CD4-positive, alpha-beta T cell treated with Interleukin-2 at 100 ng/mL for 4 hours (primary cell): ENCODE data around the gene HNRNPA3.
"Not testable (repeated sequence)": the region's sequence is repeated elsewhere in the genome, so short reads cannot be mapped to it uniquely, and the experiment has no call there.

Experiments
- DNase-seq: peaks from one replicate; pipeline ENCODE4 v3.0.0-alpha.2; 2020; ENCODE audit warnings: low spot score

The HNRNPA3 gene

DNA sequence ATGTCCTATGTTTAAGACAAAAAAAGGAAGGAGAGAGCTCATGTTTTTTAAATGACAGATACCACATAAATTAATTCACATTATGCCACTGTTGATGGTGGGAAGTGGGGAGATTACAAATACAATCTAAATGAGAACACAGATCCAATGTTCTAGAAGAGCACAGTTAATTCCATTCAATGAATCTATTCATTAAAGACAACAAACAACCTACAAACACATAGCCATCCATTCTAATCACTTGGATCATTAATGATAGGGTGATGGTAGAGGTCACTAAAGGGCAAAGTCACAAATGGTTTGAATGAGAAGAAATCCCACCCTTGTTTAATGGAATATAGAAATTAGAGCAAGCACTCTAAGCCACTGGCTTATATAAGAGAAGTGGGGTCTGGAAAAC is 21.7 kb downstream of the HNRNPA3 start:
- no peak for DNase-seq

DNA sequence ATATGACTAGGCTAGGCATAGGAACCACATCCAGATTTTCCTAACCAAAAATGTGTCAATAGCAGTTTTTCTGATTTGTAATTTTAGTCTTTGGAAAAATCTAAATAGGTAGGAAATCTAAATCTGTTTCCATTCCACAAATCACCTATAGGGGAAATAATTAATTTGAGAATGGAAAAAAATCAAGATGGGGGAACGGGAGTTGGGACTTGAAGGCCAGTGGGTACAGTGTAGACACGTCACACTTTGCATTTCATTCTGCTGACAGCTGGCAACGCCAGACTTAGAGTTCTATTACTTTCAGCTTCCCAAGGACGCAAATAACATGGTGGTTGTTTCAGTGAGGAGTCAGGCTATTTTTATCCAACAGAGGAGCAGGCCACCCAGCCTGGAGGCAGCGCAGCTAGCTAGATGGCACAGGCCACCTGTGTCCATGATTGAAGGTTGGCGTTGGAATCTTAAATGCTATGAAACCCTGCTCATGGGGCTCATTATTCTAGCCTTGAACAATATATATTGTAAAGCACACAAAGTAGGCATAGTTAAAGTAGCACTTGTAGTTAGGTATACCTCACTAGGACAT is 23.4 kb downstream of the HNRNPA3 start:
- no peak for DNase-seq

DNA sequence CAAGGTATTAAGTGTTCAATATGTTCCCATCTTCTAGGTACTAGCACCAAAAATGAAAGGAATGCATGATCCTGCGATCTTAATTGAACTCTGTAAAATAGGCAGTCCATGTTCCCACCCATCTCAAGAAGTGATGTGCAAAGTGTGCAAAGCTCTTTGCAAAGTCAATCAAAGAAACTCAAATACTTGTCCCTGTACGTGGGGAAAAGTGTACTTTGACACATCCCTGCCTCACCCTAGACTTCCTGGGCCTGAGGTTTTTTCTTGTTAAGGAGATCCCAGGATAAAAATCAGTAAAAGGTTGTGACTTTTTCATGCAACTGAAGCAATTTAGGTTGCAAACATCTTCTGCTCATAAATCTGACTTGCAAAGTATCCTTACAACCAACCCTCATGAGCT is 25.3 kb downstream of the HNRNPA3 start:
- no peak for DNase-seq

DNA sequence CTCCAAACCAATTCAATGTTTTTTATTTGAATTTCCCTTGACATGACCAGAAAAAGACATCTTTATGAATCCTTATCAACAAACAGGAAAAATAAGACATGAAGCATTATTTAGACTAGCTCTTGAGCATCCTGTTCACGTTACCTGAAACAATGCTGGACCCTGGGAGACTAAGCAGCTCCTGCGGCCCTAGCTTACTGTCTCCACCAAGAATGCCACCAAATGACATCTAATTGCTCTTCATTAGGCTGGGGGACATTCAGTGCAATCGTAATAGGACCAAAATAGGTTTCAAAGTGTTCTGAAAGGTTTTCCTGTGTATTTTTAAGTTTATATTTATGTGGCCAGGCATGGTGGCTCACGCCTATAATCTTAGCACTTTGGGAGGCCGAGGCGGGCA is 26.5 kb downstream of the HNRNPA3 start:
- DNase-seq, result no peak

DNA sequence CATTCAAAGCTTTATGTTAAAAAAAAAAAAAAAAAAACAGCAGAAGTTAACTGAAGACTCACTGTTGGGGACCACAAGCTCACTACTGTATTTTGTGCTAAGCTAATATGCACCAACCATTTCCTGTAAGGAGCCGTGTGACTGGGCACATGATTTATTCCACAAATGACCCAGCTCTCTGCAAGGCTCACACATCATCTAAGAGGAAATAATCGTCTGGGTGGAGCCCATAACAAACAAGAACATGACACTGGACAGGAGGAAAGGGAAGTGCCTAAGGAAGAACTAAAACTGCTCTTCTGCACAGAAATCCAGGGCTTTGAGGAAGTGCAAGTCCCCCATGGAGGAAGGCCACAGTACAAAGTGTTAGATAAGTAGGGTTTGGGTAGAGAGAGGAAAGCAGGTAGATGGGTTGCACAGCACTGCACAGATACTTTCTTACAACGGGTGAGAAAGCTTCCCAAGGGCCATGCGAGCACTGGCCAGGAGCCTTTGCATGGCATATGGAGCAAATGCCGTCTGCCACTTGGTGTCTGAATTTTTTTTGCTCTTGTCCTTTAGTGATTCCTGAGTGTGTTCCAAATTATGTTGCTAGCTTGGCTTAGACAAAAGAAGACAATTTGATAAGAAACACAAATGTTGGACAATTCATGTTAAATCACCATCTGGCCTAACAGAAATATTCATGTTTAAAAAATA is 27.5 kb downstream of the HNRNPA3 start:
- DNase-seq, result peak; percentile 66

DNA sequence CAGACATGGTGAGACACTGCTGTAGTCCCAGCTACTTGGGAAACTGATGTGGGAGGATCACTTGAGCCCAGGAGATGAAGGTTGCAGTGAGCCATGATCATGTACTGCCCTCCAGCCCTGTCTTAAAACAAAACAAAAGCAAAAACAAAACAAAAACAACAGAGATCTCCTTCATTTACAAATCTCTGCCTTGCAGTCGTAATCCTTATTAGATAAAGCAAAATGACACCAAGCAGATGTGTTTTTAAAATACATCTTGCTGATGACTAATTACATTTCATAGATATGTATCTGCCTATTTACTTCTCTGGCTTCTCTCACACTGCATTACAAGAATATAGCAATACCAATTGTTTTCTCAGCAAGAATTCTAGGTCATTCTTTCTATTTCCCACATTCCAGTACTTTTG is 29.1 kb downstream of the HNRNPA3 start:
- DNase-seq, result no peak

DNA sequence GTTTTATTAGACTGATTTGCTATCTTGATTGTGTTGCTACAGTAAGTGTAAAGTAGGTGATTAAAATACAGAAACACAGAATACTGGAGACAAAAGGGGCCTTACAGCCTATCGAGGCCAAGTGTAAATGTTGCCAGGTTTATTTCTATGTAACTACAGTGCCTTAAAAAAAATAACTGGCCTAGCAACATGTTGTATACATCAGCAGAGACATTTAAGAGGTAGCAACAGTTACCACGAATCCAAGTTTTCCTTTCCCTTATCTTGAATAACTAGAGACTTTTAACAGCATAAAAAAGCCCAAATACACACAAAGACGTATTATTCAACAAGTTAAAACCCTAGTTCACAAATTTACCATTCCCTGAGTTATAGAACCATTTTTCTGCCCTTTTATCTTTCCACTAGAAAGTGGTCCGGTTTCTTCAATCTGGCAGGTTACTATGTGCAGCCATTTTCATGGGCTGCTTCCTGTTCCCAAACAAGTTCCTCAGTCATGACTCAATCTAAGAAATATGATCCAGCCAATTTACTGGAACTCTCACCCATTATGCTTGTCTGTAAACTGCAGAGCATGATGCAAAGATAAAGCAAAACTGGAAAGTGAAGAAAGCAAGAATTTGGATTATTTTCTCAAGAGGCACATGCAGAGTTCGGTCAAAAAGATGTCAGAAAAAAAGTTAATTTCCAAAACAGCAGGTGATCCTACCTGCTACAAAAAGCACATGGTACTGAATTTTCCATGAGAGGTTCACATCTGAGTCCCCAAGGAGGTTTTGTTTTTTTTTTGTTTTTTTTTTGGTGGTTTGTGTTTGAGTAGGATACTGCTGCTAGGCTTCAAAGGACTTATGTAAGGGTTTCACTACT is 29.8 kb downstream of the HNRNPA3 start:
- no peak for DNase-seq

DNA sequence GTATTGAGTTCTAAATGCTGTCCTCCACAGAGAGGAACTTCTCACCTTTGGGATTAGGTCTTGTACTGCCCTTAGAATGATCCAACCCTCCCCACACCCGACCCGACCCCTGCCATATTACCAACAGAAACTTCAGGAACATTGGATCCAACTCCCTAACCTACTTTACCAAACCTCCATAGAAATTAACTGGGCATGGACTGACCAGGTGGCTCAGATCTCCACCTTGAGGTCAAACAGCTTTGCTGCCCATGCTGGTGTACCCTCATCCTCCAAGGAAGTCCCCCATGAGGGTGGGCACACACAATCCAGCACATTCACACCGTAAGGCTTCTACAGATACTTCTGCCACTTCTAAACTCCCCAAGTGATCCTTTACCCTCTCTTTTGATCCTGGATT is 30.5 kb downstream of the HNRNPA3 start:
- no peak for DNase-seq

DNA sequence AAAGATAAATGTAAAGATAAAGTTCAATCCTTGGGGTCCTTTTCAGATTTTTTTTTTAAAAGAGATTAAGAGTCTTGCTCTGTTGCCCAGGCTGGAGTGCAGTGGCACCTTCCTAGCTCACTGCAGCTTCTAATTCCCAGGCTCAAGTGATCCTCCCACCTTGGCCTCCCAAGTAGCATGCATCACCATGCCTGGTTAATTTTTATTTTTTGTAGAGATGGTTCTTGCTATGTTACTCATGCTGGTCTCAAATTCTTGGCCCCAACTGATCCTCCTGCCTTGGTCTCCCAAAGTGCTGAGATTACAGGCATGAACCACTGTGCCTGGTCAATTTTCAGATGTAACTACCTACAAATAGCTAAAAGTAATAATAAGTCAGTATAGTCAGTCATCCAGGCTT is 30.9 kb downstream of the HNRNPA3 start:
- DNase-seq, result no peak

DNA sequence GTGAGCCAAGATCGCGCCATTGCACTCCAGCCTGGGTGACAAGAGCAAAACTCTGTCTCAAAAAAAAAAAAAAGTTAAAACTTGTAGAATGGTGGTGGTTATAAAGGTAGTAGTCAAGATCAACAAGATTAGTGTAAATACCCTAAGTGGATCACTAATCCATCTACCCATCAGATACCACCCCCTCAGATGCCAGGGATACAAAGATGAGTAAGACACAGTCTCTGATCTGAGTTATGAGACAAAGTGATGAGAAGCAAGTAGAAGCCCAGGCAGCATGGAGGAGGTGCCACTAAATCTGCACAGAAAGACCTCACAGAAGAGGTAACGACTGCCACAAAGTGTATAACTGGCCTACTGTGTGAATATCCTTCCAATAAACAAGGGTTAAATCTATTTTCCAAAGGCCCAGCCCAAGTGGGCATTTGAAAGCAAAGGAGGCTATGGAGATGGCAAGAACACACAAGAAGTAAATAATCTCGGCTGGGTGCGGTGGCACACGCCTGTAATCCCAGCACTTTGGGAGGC is 31.7 kb downstream of the HNRNPA3 start:
- no peak for DNase-seq

DNA sequence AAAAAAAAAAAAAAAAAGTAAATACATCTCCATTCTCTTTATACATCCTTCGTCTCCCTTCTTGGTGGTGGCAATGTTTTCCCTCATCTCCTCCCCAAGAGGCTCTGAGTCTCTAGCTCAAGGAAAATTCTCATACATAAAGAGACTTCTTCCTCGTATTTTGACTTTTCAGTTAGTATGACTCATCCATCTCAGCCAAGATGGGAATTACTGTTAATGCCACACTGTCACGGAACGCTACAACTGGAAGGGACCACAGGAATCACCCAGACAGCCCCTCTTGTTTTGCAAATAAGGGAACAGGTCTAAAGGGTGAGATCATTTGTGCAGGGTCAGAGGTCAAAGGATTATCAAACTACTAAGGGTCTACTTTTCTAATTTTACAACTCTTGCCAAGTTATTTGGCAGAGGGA is 32.4 kb downstream of the HNRNPA3 start:
- no peak for DNase-seq

DNA sequence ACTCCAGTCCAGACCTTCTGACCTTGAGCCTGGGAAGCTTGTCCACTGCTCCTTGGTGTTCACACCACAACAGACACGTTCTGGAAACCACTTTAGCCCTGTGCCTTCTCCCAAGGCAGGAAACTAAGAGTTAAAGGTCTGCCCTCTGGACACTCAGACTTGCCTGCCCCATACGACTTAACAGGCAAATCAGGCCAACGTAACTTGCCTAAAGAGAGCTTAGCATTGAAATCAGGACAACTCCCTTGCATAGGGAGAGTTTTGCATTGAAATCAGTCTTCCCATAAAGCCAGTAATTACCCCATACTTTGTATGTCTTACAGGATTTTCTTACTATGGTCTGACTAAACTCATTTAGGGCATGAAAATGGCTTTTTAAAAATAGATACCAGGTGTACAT is 33.4 kb downstream of the HNRNPA3 start:
- no peak for DNase-seq

DNA sequence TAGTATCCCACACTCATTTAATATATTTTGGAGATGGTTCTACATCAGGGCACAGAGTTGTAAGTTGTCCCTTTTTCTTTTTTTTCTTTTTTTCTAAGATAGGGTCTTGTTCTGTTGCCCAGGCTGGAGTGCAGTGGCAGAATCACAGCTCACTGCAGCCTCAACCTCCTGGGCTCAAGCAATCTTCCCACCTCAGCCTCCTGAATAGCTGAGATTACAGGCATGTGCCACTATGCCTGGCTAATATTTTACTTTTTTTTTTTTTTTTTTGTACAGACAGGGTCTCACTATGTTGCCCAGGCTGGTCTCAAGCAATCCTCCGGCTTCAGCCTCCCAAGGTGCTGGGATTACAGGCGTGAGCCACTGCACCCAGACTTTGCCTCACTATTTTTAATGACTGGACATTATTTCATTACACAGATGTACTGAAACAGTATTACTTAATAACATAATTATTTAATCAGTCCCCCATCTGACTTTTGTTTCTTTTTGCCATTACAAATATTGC is 34.0 kb downstream of the HNRNPA3 start:
- not testable (repeated sequence) for DNase-seq

DNA sequence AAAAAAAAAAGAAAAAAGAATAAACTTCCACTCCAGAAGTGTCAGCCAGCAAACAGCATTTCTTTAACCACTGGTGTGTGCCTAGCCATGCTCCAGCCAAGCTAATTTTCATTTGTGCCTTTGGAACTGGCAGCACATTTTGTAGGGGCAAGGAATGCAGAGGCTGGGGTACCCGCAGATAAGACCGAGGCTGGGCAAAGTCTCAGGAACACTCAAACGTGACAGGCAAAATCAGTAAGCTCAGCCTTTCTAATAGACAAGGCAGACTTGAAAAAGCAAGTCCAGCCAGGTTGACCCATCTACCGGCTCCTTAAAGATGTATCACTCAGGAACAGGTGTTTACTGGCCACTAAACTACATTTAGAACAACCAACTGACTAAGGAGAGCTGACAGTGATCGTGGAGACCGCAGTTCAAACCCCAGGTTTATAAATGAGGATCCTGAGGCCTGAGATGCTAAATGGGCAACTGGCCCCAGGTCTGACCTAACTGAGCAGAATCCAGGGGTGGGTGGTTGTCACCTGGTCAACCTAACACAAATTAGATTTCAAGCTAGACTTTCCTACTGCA is 35.2 kb downstream of the HNRNPA3 start:
- DNase-seq, result no peak

DNA sequence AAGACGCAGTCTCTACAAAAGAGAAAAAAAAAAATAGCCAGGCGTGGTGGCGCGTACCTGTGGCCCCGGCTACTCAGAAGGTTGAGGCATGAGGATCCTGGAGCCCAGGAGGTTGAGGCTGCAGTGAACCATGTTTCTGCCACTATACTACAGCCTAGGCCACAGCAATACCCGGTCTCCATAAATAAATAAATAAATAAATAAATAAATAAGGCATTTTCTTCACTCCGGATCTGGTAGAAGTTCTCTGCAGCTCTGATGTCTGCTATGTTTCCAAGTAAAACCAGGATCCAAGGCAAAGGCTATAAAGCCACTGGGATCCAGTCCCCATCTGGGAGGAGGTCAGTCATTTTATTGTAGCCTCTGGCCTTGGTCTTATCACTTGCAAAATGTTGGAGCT is 36.4 kb downstream of the HNRNPA3 start:
- DNase-seq, result no peak

DNA sequence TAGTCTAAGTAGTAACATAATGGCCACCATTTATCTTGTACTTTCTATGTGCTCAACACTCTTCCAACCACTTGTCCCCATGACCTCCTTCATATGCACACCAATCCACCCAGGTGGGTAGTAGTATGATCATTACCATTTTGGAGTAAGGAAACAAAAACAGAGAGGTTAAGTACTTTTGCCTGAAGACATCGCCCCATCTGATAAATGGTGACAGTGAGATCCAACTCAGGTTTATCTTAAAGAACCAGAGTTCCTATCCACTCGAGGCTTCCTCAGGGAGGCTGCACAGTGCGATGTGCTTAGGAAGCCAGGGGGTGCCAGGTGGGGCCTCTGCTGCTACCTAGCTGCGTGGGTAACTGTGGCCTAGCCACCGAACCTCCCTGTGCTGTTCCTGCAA is 37.9 kb downstream of the HNRNPA3 start:
- no peak for DNase-seq

DNA sequence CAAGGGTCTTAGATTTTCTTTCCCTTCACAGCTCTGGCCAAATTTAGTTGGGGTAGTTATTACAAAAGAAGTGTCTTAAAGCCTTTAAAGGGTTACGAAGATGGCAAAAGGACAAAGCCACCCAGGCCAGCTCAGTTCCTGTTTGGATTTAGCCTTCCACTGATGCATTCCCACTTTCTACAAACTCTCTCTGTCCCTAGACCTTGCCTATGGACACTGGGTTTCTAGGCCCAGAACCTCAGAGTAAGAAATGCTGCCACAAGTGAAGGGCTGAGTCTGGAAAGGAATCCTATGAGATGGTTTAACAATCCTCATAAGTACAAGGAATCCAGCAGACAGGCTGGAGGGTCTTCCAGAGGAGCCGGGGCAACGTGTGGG is 38.6 kb downstream of the HNRNPA3 start:
- no peak for DNase-seq

DNA sequence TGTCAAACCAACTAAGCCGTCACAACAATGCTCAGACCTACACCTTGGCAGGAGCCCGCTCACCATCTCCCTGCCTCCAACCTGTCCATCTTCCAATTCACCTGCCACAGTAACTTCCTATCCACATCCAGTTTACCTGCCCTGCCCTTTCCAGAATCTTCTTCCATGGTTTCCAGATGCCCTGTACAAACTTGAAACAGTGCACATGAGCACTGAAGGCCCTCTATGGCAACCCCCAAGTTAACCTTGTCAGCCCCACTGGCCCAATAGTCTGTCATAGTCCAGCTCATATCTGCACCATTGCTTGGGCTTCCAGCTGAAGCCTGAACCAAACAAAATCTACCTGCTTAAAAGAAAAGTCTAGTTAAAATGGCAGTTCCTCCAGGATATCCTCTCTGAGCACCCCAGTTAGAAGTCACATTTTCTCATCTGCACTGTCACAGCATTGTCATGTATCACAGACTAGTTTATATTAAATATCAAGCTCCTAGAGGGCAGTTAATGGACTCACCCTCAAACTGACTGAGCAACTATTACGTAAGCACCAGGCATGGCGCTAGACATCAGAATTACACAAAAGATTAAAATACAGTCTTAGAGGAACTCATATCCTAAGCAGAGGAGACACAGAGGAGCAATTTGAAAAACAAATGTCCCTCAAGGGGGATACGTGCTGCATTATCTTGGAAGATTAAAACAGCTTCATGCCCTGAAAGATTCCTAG is 40.4 kb downstream of the HNRNPA3 start:
- no peak for DNase-seq

DNA sequence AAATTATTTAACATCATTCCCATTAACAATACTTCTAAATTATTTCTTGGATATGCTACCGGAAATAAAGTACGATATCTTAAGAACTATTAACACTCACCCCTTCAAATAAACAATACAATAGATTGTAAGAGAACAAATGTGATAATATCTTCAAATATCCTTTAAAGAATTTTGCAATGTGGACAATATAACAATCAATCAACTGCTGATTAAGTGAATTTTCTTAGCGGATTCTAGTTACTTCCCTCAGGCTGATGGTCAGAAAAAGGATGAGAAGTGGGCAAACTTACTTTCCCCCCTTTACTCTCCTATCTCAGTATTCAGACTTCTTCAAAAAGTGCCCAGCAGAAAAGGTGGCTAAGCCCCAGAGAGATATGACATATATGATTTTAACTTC is 41.1 kb downstream of the HNRNPA3 start:
- DNase-seq, result no peak

DNA sequence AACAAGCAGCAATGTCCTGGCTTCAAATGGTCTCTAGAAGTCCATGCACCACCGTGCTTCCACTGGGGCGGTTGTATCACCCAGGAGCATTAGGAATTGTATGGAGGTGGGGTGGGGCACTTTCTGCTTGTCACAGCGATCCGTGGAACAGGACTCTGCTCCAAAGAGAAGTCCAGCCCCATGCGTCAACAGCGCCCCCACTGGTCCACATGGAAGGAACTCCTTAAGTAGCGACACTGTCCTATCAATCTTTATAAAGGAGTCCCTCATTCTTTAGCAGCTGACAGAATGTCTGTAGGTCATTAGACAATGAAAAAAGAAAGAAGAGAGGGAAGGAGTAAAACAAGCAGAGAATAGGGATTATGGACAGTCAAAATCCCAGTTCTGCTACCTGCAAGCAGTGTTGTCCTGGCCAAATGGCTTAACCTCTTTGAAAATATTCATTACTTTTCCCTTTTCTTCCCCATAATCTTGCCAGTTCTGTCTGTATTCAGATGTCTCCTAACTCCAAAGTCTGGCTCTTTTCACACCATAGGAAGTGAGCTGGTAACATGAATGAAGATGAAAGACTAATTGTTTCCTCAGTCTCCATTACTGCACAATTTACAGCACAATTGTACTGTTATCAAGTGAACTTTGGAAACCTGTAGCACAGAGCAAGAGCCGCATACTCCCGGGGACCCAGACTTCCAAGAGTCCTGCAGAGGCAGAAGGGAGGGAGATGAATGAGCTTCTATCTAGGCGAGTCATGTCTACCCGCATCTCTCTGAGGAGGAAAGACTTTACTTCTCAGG is 42.0 kb downstream of the HNRNPA3 start:
- no peak for DNase-seq

DNA sequence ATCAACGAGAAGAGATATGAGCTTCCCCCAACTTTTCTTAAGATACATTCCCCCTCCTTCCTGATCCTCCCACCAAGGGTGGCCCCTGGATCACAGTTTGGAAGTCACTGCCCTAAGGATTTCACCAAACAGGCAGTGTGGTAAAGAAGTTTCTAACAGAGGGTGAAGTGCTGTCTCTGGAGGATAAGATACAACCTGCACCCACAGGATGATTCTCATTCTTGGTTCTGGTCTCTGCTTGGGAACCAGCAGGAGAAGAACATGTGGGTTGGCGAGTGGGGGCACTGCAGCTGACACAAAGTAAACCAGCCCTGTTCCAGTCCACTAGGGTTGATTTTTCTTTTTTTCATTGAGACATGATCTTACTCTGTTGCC is 42.6 kb downstream of the HNRNPA3 start:
- no peak for DNase-seq
